ENCODE data around the gene MYCBPAP. TPM values are rescaled to one million over a fixed set of nuclear protein-coding genes. Genes with fewer than 3 reads are reported as not detected.

Gene MYCBPAP
- total RNA-seq, 1 donor from 2014 or later = 0.72 TPM

GRCh38 chr17:50564916-50565315, 56.7 kb downstream of the MYCBPAP start:
- H3K36me3 Mint-ChIP-seq (ENCODE audit: low read depth, unreplicated experiment) = no peaks in the 10 kb centered on the region
- no peak for DNase-seq (ENCODE audit: low spot score)
- peaks cover 15% of the 10 kb centered on the region for H3K4me1 Mint-ChIP-seq (ENCODE audit: unreplicated experiment)
- H3K27ac Mint-ChIP-seq (ENCODE audit: unreplicated experiment) = peak overlapping the region; percentile 82
- no peak for TF ChIP-seq CTCF (IDR thresholded peaks at IDR 0.05; ENCODE audit: unreplicated experiment)
- peaks cover 40% of the 10 kb centered on the region for H3K27me3 Mint-ChIP-seq (ENCODE audit: unreplicated experiment)
- H3K4me3 Mint-ChIP-seq (ENCODE audit: unreplicated experiment) = no peak overlapping the region
- H3K9me3 Mint-ChIP-seq (ENCODE audit: unreplicated experiment) = no peaks in the 10 kb centered on the region

- Mint-ChIP-seq H3K4me1 (ENCODE audit: unreplicated experiment) (peaks cover 15% of the 10 kb centered on the region), H3K36me3 (ENCODE audit: low read depth, unreplicated experiment) (no peaks in the 10 kb centered on the region), H3K27ac (ENCODE audit: unreplicated experiment) (peak overlapping the region; percentile 90), H3K27me3 (ENCODE audit: unreplicated experiment) (peaks cover 40% of the 10 kb centered on the region), H3K9me3 (ENCODE audit: unreplicated experiment) (no peaks in the 10 kb centered on the region), H3K4me3 (ENCODE audit: unreplicated experiment) (peak overlapping the region; percentile 27)
- TF ChIP-seq CTCF (IDR thresholded peaks at IDR 0.05; ENCODE audit: unreplicated experiment) = no peak
- no peak for DNase-seq (ENCODE audit: low spot score)
These were observed 57.4 kb downstream of the MYCBPAP start for GRCh38 chr17:50565402-50566350.

- Mint-ChIP-seq H3K27me3 (ENCODE audit: unreplicated experiment) (peaks cover 47% of the 10 kb centered on the region), H3K4me1 (ENCODE audit: unreplicated experiment) (peaks cover 15% of the 10 kb centered on the region), H3K27ac (ENCODE audit: unreplicated experiment) (peak overlapping the region; percentile 90), H3K36me3 (ENCODE audit: low read depth, unreplicated experiment) (no peaks in the 10 kb centered on the region), H3K4me3 (ENCODE audit: unreplicated experiment) (no peak overlapping the region), H3K9me3 (ENCODE audit: unreplicated experiment) (no peaks in the 10 kb centered on the region)
- no peak for TF ChIP-seq CTCF (IDR thresholded peaks at IDR 0.05; ENCODE audit: unreplicated experiment)
- no peak for DNase-seq (ENCODE audit: low spot score)
These were observed 58.6 kb downstream of the MYCBPAP start for GRCh38 chr17:50566886-50567285.

GRCh38 chr17:50568659-50569058, 60.4 kb downstream of the MYCBPAP start:
- Mint-ChIP-seq H3K4me1 (ENCODE audit: unreplicated experiment) (peaks cover 12% of the 10 kb centered on the region), H3K27me3 (ENCODE audit: unreplicated experiment) (peaks cover 39% of the 10 kb centered on the region), H3K36me3 (ENCODE audit: low read depth, unreplicated experiment) (no peaks in the 10 kb centered on the region), H3K9me3 (ENCODE audit: unreplicated experiment) (no peaks in the 10 kb centered on the region), H3K4me3 (ENCODE audit: unreplicated experiment) (no peak overlapping the region), H3K27ac (ENCODE audit: unreplicated experiment) (peak overlapping the region; percentile 52)
- TF ChIP-seq CTCF (IDR thresholded peaks at IDR 0.05; ENCODE audit: unreplicated experiment) = no peak
- no peak for DNase-seq (ENCODE audit: low spot score)

GRCh38 chr17:50569592-50569991, 61.4 kb downstream of the MYCBPAP start:
- no peak for TF ChIP-seq CTCF (IDR thresholded peaks at IDR 0.05; ENCODE audit: unreplicated experiment)
- H3K9me3 Mint-ChIP-seq (ENCODE audit: unreplicated experiment) = no peaks in the 10 kb centered on the region
- H3K27me3 Mint-ChIP-seq (ENCODE audit: unreplicated experiment) = peaks cover 34% of the 10 kb centered on the region
- DNase-seq (ENCODE audit: low spot score) = no peak
- no peaks in the 10 kb centered on the region for H3K36me3 Mint-ChIP-seq (ENCODE audit: low read depth, unreplicated experiment)
- peaks cover 6% of the 10 kb centered on the region for H3K4me1 Mint-ChIP-seq (ENCODE audit: unreplicated experiment)
- no peak overlapping the region for H3K4me3 Mint-ChIP-seq (ENCODE audit: unreplicated experiment)
- H3K27ac Mint-ChIP-seq (ENCODE audit: unreplicated experiment) = no peak overlapping the region

All from endothelial cell (in vitro differentiated cells).